Body of pancreas (tissue), 4 donors: ENCODE data around the gene ATXN7L1. TPM values are rescaled to one million over a fixed set of nuclear protein-coding genes. Genes with fewer than 3 reads are reported as not detected.

Experiments used
- ATAC-seq: fragments of 150-250 bp; one replicate; pipeline ENCODE4 v1.9.1; 2016
- DNase-seq, 4 donors: peaks; one replicate each; pipeline ENCODE4 v3.0.0-alpha.2; 2019
- H3K27ac ChIP-seq, 4 donors: fragments of 200-600 bp; sonication (generic); 1 replicate in 3 of 4; 2 replicates in 1 of 4; pipeline versions ENCODE4 v1.5.1 to v1.6.1; 2016 to 2019; ENCODE audit warnings: mild to moderate bottlenecking in 1 of 4, mixed read lengths in 1 of 4, moderate library complexity in 1 of 4
- H3K27me3 ChIP-seq, 2 donors: fragments of 200-600 bp; sonication (generic); one replicate each; pipeline ENCODE4 v1.6.0; 2016; ENCODE audit warnings: mild to moderate bottlenecking in 1 of 2
- H3K36me3 ChIP-seq, 2 donors: fragments of 200-600 bp; sonication (generic); replicated peaks in 1 of 2; 2 replicates each; pipeline ENCODE4 v1.5.1; 2016; ENCODE audit warnings: low read depth in 2 of 2; ENCODE audit not compliant: insufficient read depth in 1 of 2
- H3K4me1 ChIP-seq: fragments of 200-600 bp; sonication (generic); one replicate; pipeline ENCODE4 v1.6.0; 2016
- H3K4me3 ChIP-seq, 2 donors: fragments of 200-600 bp; sonication (generic); 1 replicate in 1 of 2; 2 replicates in 1 of 2; pipeline ENCODE4 v1.5.1; 2016 to 2019
- H3K9me3 ChIP-seq, 3 donors: fragments of 200-600 bp; sonication (generic); 1 replicate in 2 of 3; 2 replicates in 1 of 3; pipeline ENCODE4 v1.5.1; 2016
- POLR2A ChIP-seq, 3 donors: fragments of 450-650 bp; IDR thresholded peaks; one replicate each; pipeline ENCODE4 v1.6.1; 2016; ENCODE audit warnings: antibody characterized with exemption in 3 of 3, mild to moderate bottlenecking in 2 of 3
- WGBS, 2 donors: methylation state at CpG; one replicate each; pipeline ENCODE4 v1.1.5; 2017; 5-methylcytosine and 5-hydroxymethylcytosine counted together
- intact Hi-C: fragments of 100-400 bp; cut with DNase I; formaldehyde crosslinking; loops from one replicate; pipeline ENCODE4 v1.15.1; 2023
- total RNA-seq, 2 donors: library from RNA; depleted of rRNA; stranded (reverse); fragments of >200 nt; gene quantifications; one replicate each; pipeline ENCODE4 v1.1.0, GENCODE V29; 2016
- TF ChIP-seq, protein P1 (sequence below), 7 experiments: fragments of 450-650 bp in 4 of 7; fragments of 200-600 bp in 3 of 7; sonication (generic) in 3 of 7; IDR thresholded peaks; one replicate each; pipeline ENCODE4 v1.5.1; 2016 to 2019; ENCODE audit warnings: antibody characterized with exemption in 7 of 7

ATXN7L1 gene
- total RNA-seq, 2 donors from 2014 or later: 6.6 to 8.0 TPM

DNA sequence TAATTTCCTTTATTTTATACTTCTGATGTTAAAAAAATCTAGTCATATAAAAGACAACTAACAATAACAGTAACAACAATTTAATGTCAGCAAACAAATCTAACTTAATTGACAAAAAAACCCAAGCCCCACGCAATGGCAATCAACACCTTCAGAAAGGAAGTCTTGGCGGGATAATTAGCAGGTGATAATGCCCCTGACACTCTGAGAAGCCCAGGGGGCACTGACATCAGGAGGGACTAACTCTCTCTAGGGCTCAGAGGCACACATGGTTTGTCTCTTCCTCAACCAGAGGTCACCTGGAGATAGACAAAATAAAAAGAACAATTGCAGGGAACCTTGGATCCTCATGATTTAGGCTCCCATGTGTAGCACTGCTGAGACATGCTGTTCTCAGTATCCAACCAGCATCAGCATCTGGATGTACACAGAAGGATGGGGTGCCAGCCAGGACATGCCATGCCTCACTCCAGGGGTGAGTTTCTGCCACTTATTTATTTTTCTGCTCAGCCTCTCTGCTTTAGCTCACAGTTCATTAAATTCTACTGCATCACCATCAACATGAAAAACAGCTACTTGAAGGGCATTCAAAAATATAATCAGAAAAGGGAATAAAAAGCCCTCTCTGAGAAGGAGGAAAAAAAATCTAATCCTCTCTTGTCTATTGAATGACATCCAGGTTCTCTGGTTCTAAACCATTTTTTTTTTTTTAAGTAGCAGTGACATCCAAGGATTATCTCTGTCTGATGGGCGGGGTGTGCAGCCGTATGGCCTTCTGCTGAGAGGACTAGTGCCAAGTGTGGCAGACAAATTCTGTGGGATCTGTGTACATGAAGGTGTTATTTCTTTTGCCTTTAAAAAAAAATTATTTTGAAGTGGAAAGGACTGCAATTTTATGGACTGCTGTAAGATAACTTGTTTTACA lies 96.3 kb downstream of the ATXN7L1 start:
- no peaks in the 10 kb centered on the region for H3K36me3 ChIP-seq
- ATAC-seq: no peak
- intact Hi-C loops: no loop called here
- 80 to 81% methylated on average over 4 of the region's 4 CpGs for WGBS, 2 donors
- TF ChIP-seq, protein P1, sequence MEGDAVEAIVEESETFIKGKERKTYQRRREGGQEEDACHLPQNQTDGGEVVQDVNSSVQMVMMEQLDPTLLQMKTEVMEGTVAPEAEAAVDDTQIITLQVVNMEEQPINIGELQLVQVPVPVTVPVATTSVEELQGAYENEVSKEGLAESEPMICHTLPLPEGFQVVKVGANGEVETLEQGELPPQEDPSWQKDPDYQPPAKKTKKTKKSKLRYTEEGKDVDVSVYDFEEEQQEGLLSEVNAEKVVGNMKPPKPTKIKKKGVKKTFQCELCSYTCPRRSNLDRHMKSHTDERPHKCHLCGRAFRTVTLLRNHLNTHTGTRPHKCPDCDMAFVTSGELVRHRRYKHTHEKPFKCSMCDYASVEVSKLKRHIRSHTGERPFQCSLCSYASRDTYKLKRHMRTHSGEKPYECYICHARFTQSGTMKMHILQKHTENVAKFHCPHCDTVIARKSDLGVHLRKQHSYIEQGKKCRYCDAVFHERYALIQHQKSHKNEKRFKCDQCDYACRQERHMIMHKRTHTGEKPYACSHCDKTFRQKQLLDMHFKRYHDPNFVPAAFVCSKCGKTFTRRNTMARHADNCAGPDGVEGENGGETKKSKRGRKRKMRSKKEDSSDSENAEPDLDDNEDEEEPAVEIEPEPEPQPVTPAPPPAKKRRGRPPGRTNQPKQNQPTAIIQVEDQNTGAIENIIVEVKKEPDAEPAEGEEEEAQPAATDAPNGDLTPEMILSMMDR (IDR thresholded peaks at IDR 0.05): no peak
- no peak for TF ChIP-seq POLR2A (IDR thresholded peaks at IDR 0.05)
- DNase-seq: no peak
- no peak overlapping the region for H3K4me3 ChIP-seq
- H3K9me3 ChIP-seq: no peaks in the 10 kb centered on the region
- no peaks in the 10 kb centered on the region for H3K27me3 ChIP-seq
- H3K27ac ChIP-seq: no peak overlapping the region
- H3K4me1 ChIP-seq: no peaks in the 10 kb centered on the region

DNA sequence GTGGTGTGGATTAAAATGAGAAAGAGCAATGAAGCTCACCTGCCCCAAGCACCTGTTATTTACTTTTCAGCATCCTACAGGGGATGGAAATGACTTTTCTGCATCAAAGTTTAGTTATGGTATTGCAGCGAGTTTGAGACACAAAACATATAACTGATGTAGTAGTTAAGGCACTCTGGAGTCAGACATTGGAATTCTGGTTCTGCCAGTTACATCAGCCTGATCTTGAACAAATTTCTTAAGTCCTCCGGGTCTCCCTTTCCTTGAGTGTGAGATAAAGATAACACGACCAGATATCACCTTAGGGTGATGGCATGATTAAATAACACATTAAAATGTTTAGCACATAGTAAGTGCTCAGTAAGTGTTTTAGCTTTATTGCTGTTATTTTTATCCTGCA lies 97.4 kb downstream of the ATXN7L1 start:
- no peak for TF ChIP-seq POLR2A (IDR thresholded peaks at IDR 0.05)
- TF ChIP-seq, protein P1 (IDR thresholded peaks at IDR 0.05): no peak
- intact Hi-C loops: no loop called here
- no peak overlapping the region for H3K27ac ChIP-seq
- DNase-seq (no peak), ATAC-seq (no peak)
- no peaks in the 10 kb centered on the region for H3K4me1 ChIP-seq
- H3K4me3 ChIP-seq: no peak overlapping the region
- no peaks in the 10 kb centered on the region for H3K36me3 ChIP-seq
- H3K27me3 ChIP-seq: no peaks in the 10 kb centered on the region
- no peaks in the 10 kb centered on the region for H3K9me3 ChIP-seq
- 73 to 79% methylated on average over 3 of the region's 3 CpGs for WGBS, 2 donors

DNA sequence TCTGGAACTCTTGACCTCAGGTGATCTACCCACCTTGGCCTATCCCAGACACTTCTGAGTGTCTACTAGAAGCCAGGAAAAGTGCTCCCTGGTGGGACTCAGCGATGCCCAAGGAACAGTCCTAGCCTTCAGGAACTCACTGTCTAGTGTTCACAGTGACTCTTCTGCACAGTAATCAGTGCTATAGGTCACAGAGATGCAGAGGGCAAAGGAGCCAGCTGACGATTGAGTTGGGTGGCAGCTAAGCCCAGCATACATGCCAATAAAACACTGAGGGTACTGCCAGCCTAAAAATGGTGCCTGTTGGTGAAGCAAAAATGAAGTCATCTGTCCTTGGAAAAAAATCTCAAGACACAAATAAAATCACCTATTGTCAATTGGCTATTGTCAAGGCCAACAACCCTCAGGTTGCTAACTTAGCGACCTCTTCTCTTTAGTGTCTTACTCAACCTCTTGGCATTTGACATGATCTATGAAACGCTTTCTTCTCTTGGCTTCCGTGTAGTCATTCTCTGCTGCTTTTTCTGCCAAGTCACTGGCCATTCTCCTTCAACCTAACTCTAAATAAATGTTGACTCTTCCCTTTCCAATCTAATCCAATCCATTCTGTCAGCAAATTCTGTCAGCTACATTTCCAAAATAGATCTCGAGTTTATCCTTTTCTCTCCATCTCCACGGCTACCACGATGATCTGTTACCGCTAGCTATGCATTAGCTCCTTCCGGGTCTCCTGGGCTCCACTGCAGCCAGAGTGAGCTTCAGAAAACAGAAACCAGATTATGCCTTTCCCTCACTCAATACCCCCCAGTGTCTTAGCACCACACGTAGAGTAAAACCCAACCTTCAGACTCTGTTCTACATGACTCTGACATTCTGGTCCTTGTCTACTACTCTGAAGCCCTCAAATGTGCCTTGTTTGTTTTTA lies 99.2 kb downstream of the ATXN7L1 start:
- no peaks in the 10 kb centered on the region for H3K36me3 ChIP-seq
- H3K27me3 ChIP-seq: no peaks in the 10 kb centered on the region
- TF ChIP-seq, protein P1 (IDR thresholded peaks at IDR 0.05): no peak
- TF ChIP-seq POLR2A (IDR thresholded peaks at IDR 0.05): no peak
- 64 to 84% methylated on average over 10 to 11 of the region's 11 CpGs for WGBS, 2 donors
- H3K9me3 ChIP-seq: no peaks in the 10 kb centered on the region
- DNase-seq (no peak), ATAC-seq (no peak)
- intact Hi-C loops: no loop called here
- no peaks in the 10 kb centered on the region for H3K4me1 ChIP-seq
- no peak overlapping the region for H3K4me3 ChIP-seq
- H3K27ac ChIP-seq: no peak overlapping the region

DNA sequence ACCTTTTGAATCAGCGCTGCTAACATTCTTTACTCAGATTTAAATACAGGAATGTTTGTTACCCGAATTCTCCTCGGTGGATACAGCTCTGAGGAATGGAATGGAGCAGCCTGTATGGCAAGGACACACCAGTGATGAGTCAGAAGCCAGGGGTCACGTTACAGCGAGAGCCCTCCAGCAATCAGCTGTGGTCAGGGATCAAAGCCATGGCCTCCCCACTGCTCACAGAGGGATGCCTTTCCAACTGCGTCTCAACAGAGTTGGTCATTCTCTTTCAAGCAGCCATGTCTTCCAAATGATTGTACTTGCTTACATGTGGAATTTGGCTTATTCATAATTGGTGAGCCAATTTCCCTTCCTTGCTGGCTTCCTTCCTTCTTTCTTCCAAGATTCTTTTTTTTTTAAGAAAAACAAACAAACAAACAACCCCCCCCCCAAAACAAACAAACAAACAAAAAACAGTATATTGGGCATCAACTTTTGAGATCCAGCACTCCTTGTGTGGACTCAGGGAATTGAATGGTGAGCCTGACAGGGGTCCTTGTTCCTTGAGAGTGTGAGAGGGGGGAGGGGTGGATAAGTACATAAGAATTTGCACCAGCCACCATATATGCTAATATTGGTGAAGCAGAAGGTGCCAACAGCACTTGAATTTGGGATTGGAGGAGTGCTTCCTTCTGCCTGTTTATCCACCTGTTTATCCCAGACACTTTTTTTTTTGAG lies 100.2 kb downstream of the ATXN7L1 start:
- ATAC-seq: peak; percentile 56
- intact Hi-C loops: no loop called here

More for the DNA sequence above, 100.2 kb downstream of the ATXN7L1 start:
- Histone ChIP-seq H3K9me3 (no peaks in the 10 kb centered on the region), H3K36me3 (no peaks in the 10 kb centered on the region), H3K27me3 (no peaks in the 10 kb centered on the region), H3K4me1 (no peaks in the 10 kb centered on the region), H3K27ac (no peak overlapping the region), H3K4me3 (no peak overlapping the region)
- TF ChIP-seq, protein P1 (IDR thresholded peaks at IDR 0.05): no peak
- TF ChIP-seq POLR2A (IDR thresholded peaks at IDR 0.05): no peak
- peak; percentile 24 to 63 (median 34) for DNase-seq
- 65 to 76% methylated on average over 6 of the region's 6 CpGs for WGBS, 2 donors
